IMR-90 (cell line): ENCODE results near the gene RAD51B. TPM values are rescaled to one million over a fixed set of nuclear protein-coding genes. Genes with fewer than 3 reads are reported as not detected.
A peak's percentile ranks its signal among the peaks of the same experiment; 100 is the strongest.

Source experiments
- ATAC-seq: fragments of 200-7000 bp; cut with Tn5 transposase; 2 replicates; pipeline ENCODE4 v1.9.1; 2020; ENCODE audit warnings: low read depth, mild to moderate bottlenecking, moderate library complexity
- BruUV-seq: library from RNA; stranded (reverse); fragments of 400-500 nt; replicated peaks from 2 replicates; lab custom pipeline; 2021; lab: Mats Ljungman, UMichigan
- CTCF ChIA-PET: fragments of 300-600 bp; formaldehyde crosslinking; extraction: SDS; loops from one replicate; lab custom pipeline; 2021; ENCODE audit warnings: antibody characterized with exemption; lab: Yijun Ruan, JAX
- POLR2A ChIA-PET: fragments of 300-600 bp; sonication (Branson Sonifier 250); formaldehyde crosslinking; loops from one replicate; lab custom pipeline; 2022; ENCODE audit warnings: antibody characterized with exemption; ENCODE audit not compliant: unreplicated experiment; lab: Charles Lee
- DNase-seq: peaks from one replicate; pipeline ENCODE4 v3.0.0; 2013
- H2AFZ ChIP-seq: replicated peaks from 2 replicates; pipeline ENCODE3; 2013; ENCODE audit warnings: low read length, mild to moderate bottlenecking; ENCODE audit not compliant: poor library complexity
- H2AK5ac ChIP-seq: 2 replicates; pipeline ENCODE4 v1.6.1; 2013; ENCODE audit warnings: low read depth, low read length, inconsistent platforms
- H2AK9ac ChIP-seq: replicated peaks from 2 replicates; pipeline ENCODE3; 2013; ENCODE audit warnings: mild to moderate bottlenecking, low read depth, low read length, moderate library complexity; ENCODE audit not compliant: poor library complexity
- H2BK120ac ChIP-seq: 2 replicates; pipeline ENCODE4 v1.6.1; 2013; ENCODE audit warnings: low read depth, low read length, inconsistent platforms
- H2BK15ac ChIP-seq: 3 replicates; pipeline ENCODE4 v1.6.1; 2013; ENCODE audit warnings: low read depth, low read length, inconsistent platforms
- H2BK20ac ChIP-seq: 2 replicates; pipeline ENCODE4 v1.6.1; 2013; ENCODE audit warnings: low read depth, mild to moderate bottlenecking, inconsistent platforms, low read length, moderate library complexity
- H2BK5ac ChIP-seq: 2 replicates; pipeline ENCODE4 v1.6.1; 2013; ENCODE audit warnings: mild to moderate bottlenecking, low read depth, low read length, inconsistent platforms; ENCODE audit not compliant: poor library complexity, severe bottlenecking
- H3K14ac ChIP-seq: replicated peaks from 2 replicates; pipeline ENCODE4 v1.6.1; 2013; ENCODE audit warnings: low read depth, low read length, inconsistent platforms
- H3K18ac ChIP-seq: 2 replicates; pipeline ENCODE4 v1.6.1; 2013; ENCODE audit warnings: low read depth, low read length, control low read depth
- H3K23ac ChIP-seq: 2 replicates; pipeline ENCODE4 v1.6.1; 2013; ENCODE audit warnings: low read depth, low read length, inconsistent platforms
- H3K27ac ChIP-seq: 2 replicates; pipeline ENCODE4 v1.5.1; 2013; ENCODE audit warnings: mild to moderate bottlenecking, control low read depth, low read length; ENCODE audit not compliant: insufficient read depth
- H3K27me3 ChIP-seq: 2 replicates; pipeline ENCODE4 v1.6.1; 2013; ENCODE audit warnings: low read length; ENCODE audit not compliant: control insufficient read depth, insufficient read depth
- H3K36me3 ChIP-seq: 2 replicates; pipeline ENCODE4 v1.6.1; 2013; ENCODE audit warnings: low read length, mixed read lengths; ENCODE audit not compliant: control insufficient read depth, insufficient read depth
- H3K4ac ChIP-seq: 2 replicates; pipeline ENCODE4 v1.6.1; 2013; ENCODE audit warnings: low read depth, low read length, inconsistent platforms
- H3K4me1 ChIP-seq: 2 replicates; pipeline ENCODE4 v1.6.1; 2013; ENCODE audit warnings: low read length, mixed read lengths; ENCODE audit not compliant: control insufficient read depth, insufficient read depth
- H3K4me2 ChIP-seq: 2 replicates; pipeline ENCODE4 v1.6.1; 2013; ENCODE audit warnings: low read depth, mild to moderate bottlenecking, control low read depth, low read length, moderate library complexity
- H3K4me3 ChIP-seq: 2 replicates; pipeline ENCODE4 v1.5.1; 2013; ENCODE audit warnings: low read depth, mild to moderate bottlenecking, control low read depth, low read length, moderate library complexity; ENCODE audit not compliant: insufficient read depth
- H3K56ac ChIP-seq: 2 replicates; pipeline ENCODE4 v1.6.1; 2013; ENCODE audit warnings: low read length, inconsistent platforms; ENCODE audit not compliant: insufficient read depth; ENCODE audit errors: extremely low read depth
- H3K79me1 ChIP-seq, 2 experiments: 2 replicates each; pipeline ENCODE4 v1.6.1; 2013; ENCODE audit warnings: low read length in 2 of 2, inconsistent platforms in 1 of 2, low read depth in 1 of 2
- H3K9ac ChIP-seq: 2 replicates; pipeline ENCODE4 v1.6.1; 2013; ENCODE audit warnings: low read depth, low read length, control low read depth
- H3K9me1 ChIP-seq: 2 replicates; pipeline ENCODE4 v1.6.1; 2013; ENCODE audit warnings: low read length, inconsistent platforms; ENCODE audit not compliant: insufficient read depth
- H3K9me3 ChIP-seq: 2 replicates; pipeline ENCODE4 v1.6.1; 2013; ENCODE audit warnings: low read length; ENCODE audit not compliant: control insufficient read depth, insufficient read depth
- H4K20me1 ChIP-seq: 2 replicates; pipeline ENCODE4 v1.6.1; 2013; ENCODE audit warnings: low read length, inconsistent platforms; ENCODE audit not compliant: insufficient read depth
- H4K5ac ChIP-seq: 2 replicates; pipeline ENCODE4 v1.6.1; 2013; ENCODE audit warnings: mild to moderate bottlenecking, low read depth, low read length, control low read depth
- H4K8ac ChIP-seq, 2 experiments: 2 replicates each; pipeline ENCODE4 v1.6.1; 2013; ENCODE audit warnings: low read depth in 2 of 2, low read length in 2 of 2, control low read depth in 1 of 2, inconsistent platforms in 1 of 2
- H4K91ac ChIP-seq: 2 replicates; pipeline ENCODE4 v1.6.1; 2013; ENCODE audit warnings: low read depth, low read length, inconsistent platforms; ENCODE audit not compliant: insufficient read depth
- BHLHE40 ChIP-seq: fragments of 150-350 bp; IDR thresholded peaks from 2 replicates; pipeline ENCODE4 v1.6.1; 2016; ENCODE audit warnings: mild to moderate bottlenecking, low read depth, low read length
- CEBPB ChIP-seq: IDR thresholded peaks from 2 replicates; pipeline ENCODE4 v1.6.1; 2012; ENCODE audit warnings: low read depth, low read length, improper control_type of control experiment
- CHD1 ChIP-seq: IDR thresholded peaks from 2 replicates; pipeline ENCODE4 v1.6.1; 2012; ENCODE audit warnings: low read depth, low read length, improper control_type of control experiment
- CTCF ChIP-seq: conservative IDR thresholded peaks from 2 replicates; pipeline ENCODE4 v1.5.1; 2012; ENCODE audit warnings: mild to moderate bottlenecking, low read depth, low read length, improper control_type of control experiment
- FOS ChIP-seq: fragments of 150-350 bp; IDR thresholded peaks from 2 replicates; pipeline ENCODE4 v1.6.1; 2016; ENCODE audit warnings: low read depth, low read length
- NFE2L2 ChIP-seq: fragments of 150-350 bp; IDR thresholded peaks from 2 replicates; pipeline ENCODE4 v1.6.1; 2016; ENCODE audit warnings: low read depth, mild to moderate bottlenecking, low read length
- POLR2A ChIP-seq: IDR thresholded peaks from 2 replicates; pipeline ENCODE4 v1.6.1; 2012; ENCODE audit warnings: mild to moderate bottlenecking, low read depth, low read length
- RCOR1 ChIP-seq: IDR thresholded peaks from 2 replicates; pipeline ENCODE4 v1.6.1; 2012; ENCODE audit warnings: mild to moderate bottlenecking, low read length, improper control_type of control experiment; ENCODE audit not compliant: insufficient replicate concordance
- RFX5 ChIP-seq: IDR thresholded peaks from 2 replicates; pipeline ENCODE4 v1.8.0; 2012; ENCODE audit warnings: low read depth, mild to moderate bottlenecking, low read length, moderate library complexity
- USF2 ChIP-seq: fragments of 150-350 bp; IDR thresholded peaks from 2 replicates; pipeline ENCODE4 v1.6.1; 2017; ENCODE audit warnings: mild to moderate bottlenecking, antibody characterized with exemption, low read length, low read depth
- WGBS, 2 experiments: methylation state at CpG; one replicate each; pipeline versions ENCODE4 v1.1.5 to v1.1.7; 2013; ENCODE audit warnings: missing lambda C conversion rate in 2 of 2; ENCODE audit not compliant: insufficient read length in 1 of 2; ENCODE audit errors: extremely low coverage in 2 of 2; 5-methylcytosine and 5-hydroxymethylcytosine counted together
- dilution Hi-C: fragments of 300-500 bp; cut with HindIII; formaldehyde crosslinking; loops from one replicate; pipeline ENCODE4 v1.14.3; 2018; ENCODE audit warnings: low sequenced_read_pairs; ENCODE audit not compliant: unreplicated experiment
- in situ Hi-C: fragments of 300-500 bp; cut with MboI; formaldehyde crosslinking; loops from 3 replicates; pipeline ENCODE4 v1.14.3; 2019; ENCODE audit warnings: low sequenced_read_pairs, inconsistent platforms, mixed read lengths
- intact Hi-C: fragments of 100-400 bp; cut with micrococcal nuclease; formaldehyde crosslinking; loops from 2 replicates; pipeline ENCODE4 v1.10.0; 2022
- polyA plus RNA-seq, 3 experiments: library from polyadenylated mRNA; depleted of rRNA; stranded (reverse); fragments of >200 nt; gene quantifications; 2 replicates each; pipeline ENCODE4 v1.2.3, GENCODE V29; 2012; ENCODE audit warnings: low replicate concordance in 1 of 3
- total RNA-seq: library from RNA; depleted of rRNA; stranded (reverse); fragments of >200 nt; gene quantifications from 2 replicates; pipeline ENCODE4 v1.2.3, GENCODE V29; 2012
- TF ChIP-seq, protein P1 (sequence below): fragments of 150-350 bp; IDR thresholded peaks from 2 replicates; pipeline ENCODE4 v1.6.1; 2016; ENCODE audit warnings: low read depth, mild to moderate bottlenecking, low read length, moderate library complexity, borderline replicate concordance

RAD51B gene
- total and polyA plus RNA-seq, 2 of the 4 experiments (the other 2 are of a cell fraction), result 5.1 to 18.8 TPM

DNA sequence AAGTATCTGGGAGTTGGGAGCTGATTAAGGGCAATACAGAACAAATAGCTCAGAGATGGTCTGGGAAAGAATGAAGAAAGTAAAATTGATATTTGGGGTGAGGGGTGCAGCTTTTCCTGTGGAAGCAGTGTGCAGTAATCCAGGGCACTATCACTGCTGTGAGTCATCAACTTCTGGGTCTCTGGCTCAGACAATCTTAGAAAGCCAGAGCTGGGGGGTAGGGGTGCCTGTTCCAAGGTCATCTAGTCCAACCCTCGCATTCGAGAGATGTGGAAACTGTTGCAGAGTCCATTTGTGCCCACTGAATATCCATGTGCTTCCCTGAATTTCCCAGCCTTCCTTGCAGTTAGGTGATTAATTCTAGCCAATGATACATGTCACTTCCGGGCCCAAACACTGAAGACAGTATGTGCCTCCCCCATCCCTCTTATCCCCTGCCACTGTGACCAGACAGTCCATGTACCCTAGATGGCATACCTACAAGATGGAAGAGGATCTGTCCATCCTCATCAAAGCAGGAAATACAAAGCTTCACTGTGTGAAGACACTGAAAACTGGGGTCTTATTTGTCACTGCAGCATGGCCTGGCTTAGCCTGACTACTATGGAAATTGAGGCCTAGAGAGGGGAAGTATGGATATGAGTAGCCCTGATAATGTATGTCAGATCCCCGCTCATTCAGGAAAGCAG, 921.4 kb downstream of the RAD51B start:
- H4K91ac ChIP-seq, result no peak overlapping the region; the same call in 1 of the 2 replicates
- H2AK9ac ChIP-seq, result no peak overlapping the region
- no peak overlapping the region for H2BK20ac ChIP-seq
- BruUV-seq, result no TSS peak
- H3K27ac ChIP-seq, result no peak overlapping the region
- 0 out of 2 replicates have a peak overlapping the region, but pooled peaks have one; percentile 22 for H3K4ac ChIP-seq
- DNase-seq (no peak), ATAC-seq (no peak)
- ChIA-PET CTCF (no interaction called here), POLR2A (interaction anchor here (0.6 kb wide), 1 partner anchor 68 kb away, joined by 5 read pairs; no protein-coding TSS in a partner anchor)
- H3K79me1 ChIP-seq, result no peaks in the 10 kb centered on the region
- no peak overlapping the region for H3K56ac ChIP-seq
- H3K23ac ChIP-seq, result no peak overlapping the region
- in situ Hi-C loops, result no loop called here
- dilution Hi-C loops, result no loop called here
- H2AK5ac ChIP-seq, result no peak overlapping the region; the same call in 1 of the 2 replicates
- H3K18ac ChIP-seq, result no peak overlapping the region
- no peak overlapping the region for H3K4me3 ChIP-seq
- no peak overlapping the region for H3K4me2 ChIP-seq
- H2AFZ ChIP-seq, result no peak overlapping the region
- H3K14ac ChIP-seq, result no peak overlapping the region
- H3K9me1 ChIP-seq, result no peaks in the 10 kb centered on the region
- H2BK15ac ChIP-seq, result no peak overlapping the region
- H3K4me1 ChIP-seq, result peaks cover 11% of the 10 kb centered on the region
- H2BK5ac ChIP-seq, result no peak overlapping the region
- H3K9me3 ChIP-seq, result peaks cover 3% of the 10 kb centered on the region; the same call in 1 of the 2 replicates
- no peaks in the 10 kb centered on the region for H4K20me1 ChIP-seq
- H3K9ac ChIP-seq, result no peak overlapping the region
- no peaks in the 10 kb centered on the region for H3K36me3 ChIP-seq
- TF ChIP-seq CTCF (no peak), BHLHE40 (no peak), NFE2L2 (no peak), CEBPB (no peak), POLR2A (no peak), RCOR1 (no peak), RFX5 (no peak), CHD1 (no peak), USF2 (no peak), FOS (no peak)
- TF ChIP-seq, protein P1, sequence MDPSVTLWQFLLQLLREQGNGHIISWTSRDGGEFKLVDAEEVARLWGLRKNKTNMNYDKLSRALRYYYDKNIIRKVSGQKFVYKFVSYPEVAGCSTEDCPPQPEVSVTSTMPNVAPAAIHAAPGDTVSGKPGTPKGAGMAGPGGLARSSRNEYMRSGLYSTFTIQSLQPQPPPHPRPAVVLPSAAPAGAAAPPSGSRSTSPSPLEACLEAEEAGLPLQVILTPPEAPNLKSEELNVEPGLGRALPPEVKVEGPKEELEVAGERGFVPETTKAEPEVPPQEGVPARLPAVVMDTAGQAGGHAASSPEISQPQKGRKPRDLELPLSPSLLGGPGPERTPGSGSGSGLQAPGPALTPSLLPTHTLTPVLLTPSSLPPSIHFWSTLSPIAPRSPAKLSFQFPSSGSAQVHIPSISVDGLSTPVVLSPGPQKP, result no peak
- WGBS, 2 experiments, result 100% methylated on average over 1 of the region's 4 CpGs; no CpG with 5 or more reads in 1 of the 2 experiments
- no peak overlapping the region for H2BK120ac ChIP-seq
- intact Hi-C loops, result no loop called here
- H4K8ac ChIP-seq, result no peak overlapping the region
- peaks cover 3% of the 10 kb centered on the region; the same call in 1 of the 2 replicates for H3K27me3 ChIP-seq
- H4K5ac ChIP-seq, result no peak overlapping the region
